Muscle of leg (tissue), 16 donors: ENCODE results near the gene TREML4. TPM values are rescaled to one million over a fixed set of nuclear protein-coding genes. Genes with fewer than 3 reads are reported as not detected.
"Not testable (repeated sequence)": the region's sequence is repeated elsewhere in the genome, so short reads cannot be mapped to it uniquely, and the experiment has no call there.

Experiments
- DNase-seq: peaks from one replicate; pipeline ENCODE4 v3.0.0; 2013
- H3K27ac ChIP-seq: one replicate; pipeline ENCODE4 v1.5.1; 2013; ENCODE audit warnings: mild to moderate bottlenecking, low read length, control low read depth
- H3K27me3 ChIP-seq: one replicate; pipeline ENCODE4 v1.6.1; 2013; ENCODE audit warnings: low read length; ENCODE audit not compliant: control insufficient read depth, insufficient read depth
- H3K36me3 ChIP-seq: one replicate; pipeline ENCODE4 v1.6.1; 2013; ENCODE audit warnings: low read length; ENCODE audit not compliant: control insufficient read depth, insufficient read depth
- H3K4me1 ChIP-seq: one replicate; pipeline ENCODE4 v1.6.1; 2013; ENCODE audit warnings: low read length; ENCODE audit not compliant: control insufficient read depth, insufficient read depth
- H3K4me3 ChIP-seq: one replicate; pipeline ENCODE4 v1.5.1; 2013; ENCODE audit warnings: low read length, control low read depth
- H3K9me3 ChIP-seq: replicated peaks from 2 replicates; pipeline ENCODE4 v1.6.1; 2013; ENCODE audit warnings: low read depth, low read length; ENCODE audit not compliant: control insufficient read depth
- WGBS: methylation state at CpG from one replicate; pipeline ENCODE4 v1.1.5; 2013; ENCODE audit warnings: missing lambda C conversion rate; ENCODE audit not compliant: insufficient coverage; 5-methylcytosine and 5-hydroxymethylcytosine counted together
- long read RNA-seq, 11 donors: transcript quantifications; one replicate each; lab custom pipeline, GENCODE V29; 2026
- polyA plus RNA-seq, 8 donors: library from polyadenylated mRNA; unstranded; fragments of 120-200 nt; gene quantifications; one replicate each; pipeline versions ENCODE4 v1.2.1 to v1.2.3, GENCODE V29; 2013; ENCODE audit warnings: inconsistent platforms in 1 of 8, low replicate concordance in 1 of 8; ENCODE audit not compliant: insufficient read length in 8 of 8, insufficient read depth in 1 of 8
- total RNA-seq: library from RNA; stranded (reverse); fragments of 120-200 nt; gene quantifications from one replicate; pipeline ENCODE4 v1.2.4, GENCODE V29; 2013

TREML4 gene, protein sequence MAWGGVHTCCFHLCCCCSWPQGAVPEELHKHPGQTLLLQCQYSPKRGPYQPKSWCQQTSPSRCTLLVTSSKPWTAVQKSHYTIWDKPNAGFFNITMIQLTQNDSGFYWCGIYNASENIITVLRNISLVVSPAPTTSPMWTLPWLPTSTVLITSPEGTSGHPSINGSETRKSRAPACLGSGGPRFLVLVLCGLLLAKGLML
- not detected for total RNA-seq
- not detected for polyA plus RNA-seq
- long read RNA-seq, donor 1, result 0 reads
- long read RNA-seq, donor 2, result 0 reads
- long read RNA-seq, donor 3, result 0 reads
- long read RNA-seq, donor 4, result 0 reads
- long read RNA-seq, donor 5, result 0 reads
- long read RNA-seq, donor 6, result 0 reads
- long read RNA-seq, donor 7, result 0 reads
- long read RNA-seq, donor 8, result 0 reads
- long read RNA-seq, donor 9, result 0 reads
- long read RNA-seq, donor 10, result 0 reads
- long read RNA-seq, donor 11, result 0 reads

DNA sequence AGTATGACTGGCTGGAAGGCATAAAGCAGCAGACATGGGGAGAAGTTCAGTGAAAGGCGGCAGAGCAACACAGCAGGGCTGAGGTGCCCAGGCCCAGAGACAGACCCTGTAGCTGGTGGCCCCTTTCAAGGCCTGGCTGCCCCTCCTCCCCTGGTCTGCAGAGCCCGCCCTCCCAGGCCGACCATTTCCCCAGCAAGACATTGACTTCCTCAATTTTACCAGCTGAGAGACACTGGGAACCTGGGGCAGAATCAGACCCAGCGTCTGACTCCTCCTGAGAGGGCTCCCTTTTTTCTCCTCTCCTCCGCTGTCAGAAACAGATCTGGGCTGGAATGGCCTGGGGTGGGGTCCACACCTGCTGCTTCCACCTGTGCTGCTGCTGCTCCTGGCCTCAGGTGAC is at the start of gene TREML4:
TREML4 (plus strand) TSS at position 254 of the 400 bp plus-strand sequence; CDS start at position 333, 79 bp downstream.
- 63% methylated on average over 4 of the region's 5 CpGs for WGBS
- no peak within 1 kb of the TSS for H3K4me3 ChIP-seq

DNA sequence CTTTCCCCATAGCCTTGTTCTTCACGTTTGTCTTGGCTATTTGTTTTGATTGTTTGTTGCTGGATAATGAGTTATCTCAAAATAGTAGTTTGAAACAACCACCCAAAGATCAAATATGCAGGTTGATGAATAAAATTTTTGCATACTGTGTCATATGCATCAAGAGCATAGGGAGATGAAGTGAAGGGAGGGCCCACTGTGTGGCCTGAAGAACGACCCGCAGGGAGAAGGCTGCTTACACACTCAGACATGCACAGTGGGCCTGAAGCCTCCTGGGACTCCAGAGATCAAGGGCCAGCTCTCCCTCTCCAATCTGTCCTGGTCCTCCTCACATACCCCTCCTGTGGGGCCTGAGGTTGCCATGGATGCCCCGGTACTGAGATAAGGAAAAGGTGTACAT is 49.0 kb upstream of the TREML4 start:
- no CpG with 5 or more reads among the region's 4 CpGs for WGBS
- Histone ChIP-seq H3K27me3 (peaks cover 5% of the 10 kb centered on the region), H3K4me1 (no peaks in the 10 kb centered on the region), H3K4me3 (no peak overlapping the region), H3K36me3 (no peaks in the 10 kb centered on the region), H3K9me3 (no peaks in the 10 kb centered on the region), H3K27ac (no peak overlapping the region)
- no peak for DNase-seq

More for the DNA sequence above, at the start of gene TREML4:
- Histone ChIP-seq H3K27ac (no peak within 1 kb of the TSS), H3K36me3 (no peaks in the 10 kb centered on the region), H3K4me1 (no peaks in the 10 kb centered on the region), H3K27me3 (peaks cover 12% of the 10 kb centered on the region), H3K9me3 (no peaks in the 10 kb centered on the region)
- no peak for DNase-seq

DNA sequence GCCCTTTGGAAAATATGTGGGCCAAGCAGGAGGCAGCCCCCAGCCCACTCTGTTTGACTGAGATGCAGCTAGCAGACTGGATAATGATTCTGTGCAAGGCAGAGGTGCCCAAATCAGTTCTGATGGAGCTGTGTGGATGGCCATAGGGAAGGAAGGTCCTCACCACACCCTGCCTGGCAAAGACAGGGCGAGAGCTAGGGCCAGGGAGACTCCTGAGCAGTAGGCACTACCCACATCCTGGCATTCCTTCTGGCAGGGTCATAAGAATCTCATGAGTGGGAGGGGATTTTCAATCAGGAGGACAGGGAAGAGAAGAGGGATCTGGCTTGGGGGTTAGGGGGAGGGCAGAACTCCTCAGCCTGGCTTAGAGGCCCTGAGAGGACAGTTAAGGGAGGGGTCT is 46.6 kb upstream of the TREML4 start:
- Histone ChIP-seq H3K9me3 (no peaks in the 10 kb centered on the region), H3K4me3 (no peak overlapping the region), H3K36me3 (no peaks in the 10 kb centered on the region), H3K27me3 (peaks cover 7% of the 10 kb centered on the region), H3K27ac (no peak overlapping the region), H3K4me1 (peaks cover 8% of the 10 kb centered on the region)
- WGBS, result no CpG with 5 or more reads among the region's 1 CpG
- DNase-seq, result no peak

DNA sequence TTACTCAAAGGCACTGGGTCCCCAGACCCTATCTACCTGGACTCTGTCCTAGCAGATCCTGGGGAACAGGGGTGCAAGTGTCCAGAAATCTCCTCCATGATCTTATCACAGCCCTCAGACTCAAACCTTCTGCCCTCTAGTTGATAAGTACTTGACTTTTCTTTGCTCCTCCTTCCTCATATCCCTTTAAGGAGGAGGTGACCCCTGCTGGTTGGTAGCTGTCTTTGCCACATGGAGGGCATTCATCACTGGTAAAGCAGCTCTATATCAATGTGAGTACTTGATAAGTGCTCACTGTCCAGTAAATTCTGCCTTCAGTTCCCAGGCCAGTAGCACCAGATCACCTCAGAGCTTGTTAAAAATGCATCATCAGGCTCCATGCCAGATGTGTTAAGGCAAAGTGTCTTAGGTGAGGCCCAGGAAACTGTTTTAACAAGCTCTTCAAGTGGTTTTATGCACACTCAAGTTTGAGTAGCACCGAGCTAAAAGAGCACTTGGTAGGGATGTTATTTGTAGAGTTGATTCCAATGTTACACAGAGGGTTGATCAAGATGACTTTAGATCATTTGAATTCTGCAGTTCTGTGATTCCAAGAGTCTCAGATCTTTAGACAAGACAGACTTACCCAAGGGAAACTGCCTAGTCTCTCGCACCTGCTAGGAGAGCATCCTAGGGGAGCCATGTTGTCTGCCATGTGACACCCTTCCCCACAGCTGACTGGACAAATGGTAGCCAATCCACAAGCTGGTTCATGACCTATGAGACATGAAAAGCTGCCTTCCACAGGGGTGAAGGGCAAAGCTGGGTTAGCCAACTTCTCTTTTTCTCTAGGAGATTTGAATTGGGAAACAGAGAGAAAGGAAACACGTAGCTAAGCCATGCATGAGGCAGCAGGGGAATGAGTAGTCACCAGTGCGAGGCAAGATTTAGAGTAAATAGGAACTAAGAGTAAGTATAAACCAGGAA is 45.8 kb upstream of the TREML4 start:
- no peak overlapping the region for H3K4me3 ChIP-seq
- peaks cover 8% of the 10 kb centered on the region for H3K4me1 ChIP-seq
- H3K27me3 ChIP-seq, result peaks cover 7% of the 10 kb centered on the region
- WGBS, result no CpG with 5 or more reads among the region's 4 CpGs
- no peaks in the 10 kb centered on the region for H3K9me3 ChIP-seq
- DNase-seq, result peak; percentile 69
- no peaks in the 10 kb centered on the region for H3K36me3 ChIP-seq
- no peak overlapping the region for H3K27ac ChIP-seq

DNA sequence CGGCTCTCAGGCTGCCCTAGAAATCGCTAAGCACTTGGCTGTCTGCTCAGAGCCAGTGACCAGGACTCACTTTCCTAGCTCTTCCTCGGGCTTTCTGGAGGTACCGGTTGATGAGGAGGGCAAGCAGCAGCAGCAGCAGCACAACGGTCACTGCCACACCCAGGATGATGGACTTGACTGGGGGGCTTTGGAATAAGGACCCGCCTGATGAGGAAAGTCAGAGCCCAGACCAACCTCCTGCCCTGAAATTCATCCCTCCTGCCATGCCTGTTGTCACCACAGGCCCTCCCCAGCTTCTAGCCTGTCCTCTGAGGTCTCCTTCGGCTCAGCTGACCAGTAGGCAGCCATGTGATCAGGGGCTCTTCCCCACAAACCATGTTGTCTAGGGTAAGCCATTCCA is 43.4 kb upstream of the TREML4 start:
- WGBS, result 90% methylated on average over 5 of the region's 7 CpGs
- H3K27ac ChIP-seq, result no peak overlapping the region
- H3K27me3 ChIP-seq, result peaks cover 7% of the 10 kb centered on the region
- H3K36me3 ChIP-seq, result no peaks in the 10 kb centered on the region
- H3K4me3 ChIP-seq, result no peak overlapping the region
- H3K4me1 ChIP-seq, result peaks cover 8% of the 10 kb centered on the region
- DNase-seq, result no peak
- H3K9me3 ChIP-seq, result no peaks in the 10 kb centered on the region

DNA sequence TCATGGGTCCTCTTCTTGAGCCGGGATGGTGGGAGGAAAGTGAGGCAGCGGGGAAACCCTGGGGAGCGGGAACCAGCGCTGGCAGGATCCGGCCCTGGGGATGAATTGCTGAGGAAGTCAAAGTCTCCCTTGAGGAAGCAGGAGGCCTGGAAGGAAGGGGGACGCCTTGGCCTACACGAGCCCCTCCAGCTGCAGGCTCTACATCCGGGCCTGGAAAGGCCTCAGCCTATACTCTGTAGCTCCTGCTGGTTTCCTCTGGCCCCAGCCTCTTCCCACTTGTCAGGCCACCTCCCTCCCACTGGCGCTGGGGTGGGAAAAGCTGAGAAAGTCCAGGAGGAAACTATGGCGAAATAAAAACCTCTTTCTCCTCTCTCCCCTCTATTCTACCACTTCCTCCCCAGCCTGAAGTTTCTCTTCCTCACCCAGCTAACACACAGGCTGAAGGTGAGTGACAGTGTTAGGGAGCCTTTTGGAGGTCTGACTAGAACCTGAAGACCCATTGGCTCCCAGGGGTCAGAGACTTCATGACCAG is 42.1 kb upstream of the TREML4 start:
- Histone ChIP-seq H3K27me3 (peaks cover 4% of the 10 kb centered on the region), H3K9me3 (peaks cover 2% of the 10 kb centered on the region), H3K4me1 (peaks cover 8% of the 10 kb centered on the region), H3K36me3 (no peaks in the 10 kb centered on the region), H3K4me3 (no peak overlapping the region), H3K27ac (no peak overlapping the region)
- peak; percentile 46 for DNase-seq
- WGBS, result 38% methylated on average over 3 of the region's 10 CpGs

DNA sequence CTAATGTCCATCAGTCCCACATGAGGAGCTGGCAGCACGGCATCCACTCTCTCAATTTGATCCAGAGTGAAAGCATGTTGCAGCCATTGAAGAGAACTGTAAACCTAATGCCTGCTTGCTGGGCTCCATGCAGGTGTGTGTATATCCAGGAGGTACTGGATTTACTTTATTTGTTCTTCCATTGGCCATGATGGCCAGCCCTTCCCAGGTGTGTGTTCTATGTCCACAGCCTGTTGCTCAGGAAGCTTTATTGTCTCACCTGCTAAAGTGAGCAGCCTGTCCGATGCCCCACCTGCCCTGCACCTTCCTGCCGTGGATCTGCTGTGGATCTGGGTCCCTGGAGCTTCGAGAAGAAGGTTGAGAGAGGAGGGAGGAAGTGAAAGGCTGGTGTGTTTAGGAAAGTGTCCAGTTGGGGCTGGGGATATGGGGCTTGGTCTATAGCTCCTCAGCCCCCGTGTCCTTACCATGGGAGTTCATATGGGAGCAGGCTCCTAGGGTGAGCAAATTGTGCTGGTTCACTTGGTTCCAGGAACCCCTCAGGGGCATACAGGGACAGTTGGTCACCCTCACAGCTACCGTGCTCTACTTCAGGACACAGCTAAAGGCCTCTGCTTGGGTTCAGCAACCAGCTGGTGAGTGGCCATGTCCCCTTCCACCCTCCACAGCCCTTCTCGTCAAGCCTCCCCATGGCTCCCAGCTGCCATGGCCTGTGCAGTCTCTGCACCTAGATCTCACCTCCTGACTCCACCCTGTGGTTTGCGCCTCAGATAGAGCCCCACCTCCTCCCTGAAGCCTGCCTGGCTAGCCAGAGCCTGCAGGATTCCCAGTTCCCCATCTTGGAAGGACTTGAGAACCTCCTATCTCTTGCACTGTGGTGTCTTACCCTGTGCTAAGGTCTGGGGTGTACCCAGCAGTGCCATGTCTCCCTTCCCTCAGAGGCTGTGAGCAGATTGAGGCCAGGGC is 39.9 kb upstream of the TREML4 start:
- Histone ChIP-seq H3K9me3 (peaks cover 2% of the 10 kb centered on the region), H3K4me3 (no peak overlapping the region), H3K36me3 (no peaks in the 10 kb centered on the region), H3K4me1 (peaks cover 8% of the 10 kb centered on the region), H3K27ac (no peak overlapping the region), H3K27me3 (peaks cover 6% of the 10 kb centered on the region)
- WGBS, result 80% methylated on average over 7 of the region's 8 CpGs
- DNase-seq, result no peak

DNA sequence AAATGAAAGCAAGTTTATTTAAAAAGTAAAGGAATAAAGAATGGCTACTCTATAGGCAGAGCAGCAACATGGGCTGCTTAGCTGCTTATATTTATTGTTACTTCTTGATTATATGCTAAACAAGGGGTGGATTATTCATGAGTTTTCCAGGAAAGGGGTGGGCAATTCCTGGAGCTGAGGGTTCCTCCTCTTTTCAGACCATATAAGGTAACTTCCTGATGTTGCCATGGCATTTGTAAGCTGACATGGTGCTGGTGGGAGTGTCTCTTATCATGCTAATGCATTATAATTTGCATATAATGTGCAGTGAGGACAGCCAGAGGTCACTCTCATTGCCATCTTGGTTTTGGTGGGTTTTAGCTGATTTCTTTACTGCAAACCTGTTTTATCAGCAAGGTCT is 39.1 kb upstream of the TREML4 start:
- H3K4me1 ChIP-seq, H3K9me3 ChIP-seq, H3K36me3 ChIP-seq, DNase-seq, H3K27ac ChIP-seq, H3K4me3 ChIP-seq, H3K27me3 ChIP-seq: not testable (repeated sequence)

DNA sequence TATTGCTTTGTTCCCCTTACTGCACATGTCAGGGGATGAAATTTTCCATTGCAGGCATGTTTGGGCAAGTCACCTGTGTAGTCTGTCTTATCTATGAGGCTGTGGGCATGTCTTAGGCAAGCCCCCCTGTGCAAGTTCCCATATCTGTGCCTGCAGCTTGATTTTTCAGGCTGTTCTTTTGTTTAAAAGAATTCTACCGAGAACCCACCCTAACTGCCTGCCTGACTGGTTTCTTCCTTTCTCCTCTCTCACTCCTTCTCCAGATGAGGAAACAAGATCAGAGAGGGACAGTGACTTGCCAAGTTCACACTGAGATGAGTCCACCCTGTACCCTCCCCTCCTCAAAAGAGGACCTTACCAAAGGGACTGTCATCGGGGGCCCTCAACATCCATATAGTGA is 38.2 kb upstream of the TREML4 start:
- no peak for DNase-seq
- peaks cover 2% of the 10 kb centered on the region for H3K9me3 ChIP-seq
- peaks cover 8% of the 10 kb centered on the region for H3K4me1 ChIP-seq
- no peak overlapping the region for H3K27ac ChIP-seq
- H3K36me3 ChIP-seq, result no peaks in the 10 kb centered on the region
- peaks cover 6% of the 10 kb centered on the region for H3K27me3 ChIP-seq
- 100% methylated on average over 1 of the region's 2 CpGs for WGBS
- H3K4me3 ChIP-seq, result no peak overlapping the region
